WERI-Rb-1 (cell line): Measurements from ENCODE around the gene NLRC4.
"Not testable (repeated sequence)": the region's sequence is repeated elsewhere in the genome, so short reads cannot be mapped to it uniquely, and the experiment has no call there.

Experiments
- DNase-seq: peaks from one replicate; pipeline ENCODE4 v3.0.0-alpha.2; 2020
- H3K27ac ChIP-seq: fragments of 250-450 bp; sonication (Bioruptor Pico); 2 replicates; pipeline ENCODE4 v1.5.1; 2020; ENCODE audit warnings: mild to moderate bottlenecking, moderate library complexity
- H3K27me3 ChIP-seq: fragments of 250-450 bp; sonication (Bioruptor Pico); 2 replicates; pipeline ENCODE4 v1.5.1; 2021; ENCODE audit warnings: mild to moderate bottlenecking, low read depth, moderate library complexity; ENCODE audit not compliant: insufficient read depth, severe bottlenecking
- H3K36me3 ChIP-seq: fragments of 250-450 bp; sonication (Bioruptor Pico); 2 replicates; pipeline ENCODE4 v1.5.1; 2020; ENCODE audit warnings: mild to moderate bottlenecking, moderate library complexity
- H3K4me3 ChIP-seq: 2 replicates; pipeline ENCODE4 v1.5.1; 2011; ENCODE audit warnings: low read depth, mild to moderate bottlenecking, control low read depth, low read length
- H3K9me3 ChIP-seq: fragments of 250-450 bp; sonication (Bioruptor Pico); 2 replicates; pipeline ENCODE4 v1.5.1; 2021; ENCODE audit warnings: mild to moderate bottlenecking, moderate library complexity; ENCODE audit not compliant: severe bottlenecking
- TF ChIP-seq, protein P1 (sequence below): IDR thresholded peaks from 2 replicates; pipeline ENCODE4 v1.5.1; 2011; ENCODE audit warnings: low read depth, mild to moderate bottlenecking, control low read depth, inconsistent platforms, low read length

Gene NLRC4

DNA sequence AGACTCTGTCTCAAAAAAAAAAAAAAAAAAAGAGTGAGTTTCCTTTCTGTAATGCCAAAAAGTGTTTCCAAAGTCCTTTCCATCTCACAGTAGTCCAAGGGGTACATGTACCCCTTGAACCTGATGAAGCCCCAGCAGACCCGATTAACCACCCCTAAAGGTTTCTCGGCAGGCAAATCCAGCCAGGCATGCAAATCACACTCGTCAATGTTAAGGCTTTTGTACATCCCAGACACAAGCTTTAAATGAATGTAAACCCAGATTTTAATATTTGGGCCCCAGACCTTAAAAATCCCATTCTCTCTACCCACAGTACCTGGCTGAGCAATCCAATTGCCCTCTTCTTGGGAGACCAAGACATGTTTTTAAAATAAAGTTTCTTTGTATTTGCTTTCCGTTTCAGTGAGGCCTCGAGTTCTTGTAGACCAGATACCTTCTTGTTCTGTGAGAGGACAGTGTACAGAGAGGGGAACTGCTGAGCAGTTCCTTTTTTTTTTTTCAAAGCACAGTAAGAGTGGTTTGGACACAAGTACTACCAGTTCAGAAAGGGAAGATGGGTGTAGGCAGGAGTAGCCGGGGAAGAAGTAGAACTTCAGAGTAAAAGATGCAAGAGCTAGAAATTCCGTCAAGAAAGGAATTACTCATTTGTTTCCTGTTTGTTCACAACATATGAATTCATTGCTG, at the start of gene NLRC4:
NLRC4 (minus strand) TSS at position 465 of the 684 bp plus-strand sequence. CDS start 8,111 bp downstream, outside the sequence.
- no peaks in the 10 kb centered on the region for H3K36me3 ChIP-seq
- H3K27me3 ChIP-seq: no peaks in the 10 kb centered on the region
- TF ChIP-seq, protein P1, sequence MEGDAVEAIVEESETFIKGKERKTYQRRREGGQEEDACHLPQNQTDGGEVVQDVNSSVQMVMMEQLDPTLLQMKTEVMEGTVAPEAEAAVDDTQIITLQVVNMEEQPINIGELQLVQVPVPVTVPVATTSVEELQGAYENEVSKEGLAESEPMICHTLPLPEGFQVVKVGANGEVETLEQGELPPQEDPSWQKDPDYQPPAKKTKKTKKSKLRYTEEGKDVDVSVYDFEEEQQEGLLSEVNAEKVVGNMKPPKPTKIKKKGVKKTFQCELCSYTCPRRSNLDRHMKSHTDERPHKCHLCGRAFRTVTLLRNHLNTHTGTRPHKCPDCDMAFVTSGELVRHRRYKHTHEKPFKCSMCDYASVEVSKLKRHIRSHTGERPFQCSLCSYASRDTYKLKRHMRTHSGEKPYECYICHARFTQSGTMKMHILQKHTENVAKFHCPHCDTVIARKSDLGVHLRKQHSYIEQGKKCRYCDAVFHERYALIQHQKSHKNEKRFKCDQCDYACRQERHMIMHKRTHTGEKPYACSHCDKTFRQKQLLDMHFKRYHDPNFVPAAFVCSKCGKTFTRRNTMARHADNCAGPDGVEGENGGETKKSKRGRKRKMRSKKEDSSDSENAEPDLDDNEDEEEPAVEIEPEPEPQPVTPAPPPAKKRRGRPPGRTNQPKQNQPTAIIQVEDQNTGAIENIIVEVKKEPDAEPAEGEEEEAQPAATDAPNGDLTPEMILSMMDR: no peak
- no peak for DNase-seq
- H3K27ac ChIP-seq: no peak within 1 kb of the TSS
- no peaks in the 10 kb centered on the region for H3K9me3 ChIP-seq
- H3K4me3 ChIP-seq: no peak within 1 kb of the TSS

DNA sequence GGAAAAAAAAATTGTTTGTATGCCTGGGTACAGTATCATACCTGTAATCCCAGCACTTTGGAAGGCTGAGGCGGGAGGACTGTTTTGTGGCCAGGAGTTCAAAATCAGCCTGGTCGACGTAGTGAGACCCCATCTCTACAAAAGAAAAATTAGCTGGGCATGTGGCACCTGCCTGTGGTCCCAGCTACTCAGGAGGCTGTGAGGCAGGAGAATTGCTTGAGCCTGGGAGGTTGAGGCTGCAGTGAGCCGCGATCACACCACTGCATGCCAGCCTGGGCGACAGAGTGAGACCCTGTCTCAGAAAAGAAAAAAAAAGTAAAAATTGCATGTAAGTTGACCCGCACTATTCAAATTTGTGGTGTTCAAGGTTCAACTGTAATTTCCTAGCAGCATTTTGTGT, 45.9 kb upstream of the NLRC4 start:
- no peak overlapping the region for H3K4me3 ChIP-seq
- peaks cover 23% of the 10 kb centered on the region for H3K36me3 ChIP-seq
- no peaks in the 10 kb centered on the region for H3K9me3 ChIP-seq
- no peaks in the 10 kb centered on the region for H3K27me3 ChIP-seq
- TF ChIP-seq, protein P1: no peak
- DNase-seq: no peak
- H3K27ac ChIP-seq: no peak overlapping the region

GRCh38 chr2:32293966-32294562, 29.4 kb upstream of the NLRC4 start:
- H3K4me3 ChIP-seq, H3K27ac ChIP-seq, DNase-seq, H3K27me3 ChIP-seq, H3K9me3 ChIP-seq: not testable (repeated sequence)
- peaks cover 50% of the 10 kb centered on the region for H3K36me3 ChIP-seq

GRCh38 chr2:32293493-32293892, 28.8 kb upstream of the NLRC4 start:
- H3K27ac ChIP-seq, H3K9me3 ChIP-seq, H3K4me3 ChIP-seq, DNase-seq, H3K27me3 ChIP-seq: not testable (repeated sequence)
- H3K36me3 ChIP-seq: peaks cover 46% of the 10 kb centered on the region

- Histone ChIP-seq H3K4me3 (no peak overlapping the region), H3K27ac (no peak overlapping the region), H3K27me3 (no peaks in the 10 kb centered on the region), H3K36me3 (peaks cover 36% of the 10 kb centered on the region), H3K9me3 (no peaks in the 10 kb centered on the region)
- no peak for DNase-seq
- TF ChIP-seq, protein P1: no peak
Measured at GRCh38 chr2:32291746-32292145, 27.1 kb upstream of the NLRC4 start.

DNA sequence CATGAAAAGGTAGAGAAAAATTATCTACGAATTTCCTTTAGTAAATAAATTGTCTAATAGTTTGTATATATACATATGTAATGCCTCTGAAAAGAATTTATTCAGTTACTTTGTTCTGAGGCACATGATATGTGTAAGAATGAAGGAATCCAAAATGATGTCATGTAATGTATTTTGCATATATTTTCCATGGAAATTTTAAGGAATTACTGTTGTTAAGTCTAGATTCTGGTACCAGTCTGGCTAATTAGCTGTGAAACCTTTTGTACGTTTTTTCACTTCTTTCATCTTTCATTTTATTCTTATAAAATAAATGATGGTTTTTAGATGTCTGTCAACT, 25.3 kb upstream of the NLRC4 start:
- Histone ChIP-seq H3K9me3 (no peaks in the 10 kb centered on the region), H3K4me3 (no peak overlapping the region), H3K27ac (no peak overlapping the region), H3K36me3 (peaks cover 27% of the 10 kb centered on the region), H3K27me3 (no peaks in the 10 kb centered on the region)
- DNase-seq: no peak
- TF ChIP-seq, protein P1: no peak
